ENCODE results near the gene SMARCC1. TPM values are rescaled to one million over a fixed set of nuclear protein-coding genes. Genes with fewer than 3 reads are reported as not detected.

Gene SMARCC1
- total RNA-seq, 1 donor from 2014 or later: 113 TPM

DNA sequence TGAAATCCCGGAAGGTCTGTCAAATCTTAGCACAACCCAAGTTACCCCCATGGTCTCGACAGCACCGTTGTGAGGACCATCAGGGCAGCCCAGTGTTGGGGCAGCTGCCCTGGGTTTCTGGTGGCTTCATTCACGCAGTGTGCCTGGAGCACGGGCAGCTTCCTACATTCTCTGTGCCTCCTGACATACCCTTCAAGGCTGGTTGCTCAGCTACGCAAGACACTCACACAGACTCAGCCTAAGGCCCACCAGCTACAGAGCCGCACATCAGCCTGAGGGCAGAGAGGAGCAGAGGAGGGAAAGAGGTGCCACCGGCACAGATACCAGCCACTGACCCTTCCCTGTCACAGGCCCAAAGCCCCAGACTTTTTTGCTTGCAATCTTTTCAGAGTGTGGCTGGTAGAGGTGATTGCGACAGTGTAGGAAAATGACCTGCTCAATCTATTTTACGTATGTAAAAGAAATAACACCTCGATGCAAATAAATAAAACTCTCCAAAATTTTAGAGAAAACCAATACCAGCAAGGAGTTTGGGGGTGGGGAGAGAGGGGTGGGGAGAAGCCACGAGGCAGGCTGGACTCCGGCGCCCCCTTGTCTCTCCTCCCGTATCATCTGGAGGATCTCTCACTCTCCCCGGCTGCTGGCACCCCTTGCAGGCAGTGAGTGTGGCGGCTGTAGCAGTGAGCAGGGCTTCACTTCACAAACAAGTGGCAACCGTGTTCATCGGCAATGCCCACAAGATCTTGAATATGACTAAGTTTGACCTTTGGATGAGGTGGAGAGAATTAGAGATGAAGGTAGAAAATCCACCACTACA, 215.8 kb downstream of the SMARCC1 start:
- intact Hi-C loops (cut with micrococcal nuclease): no loop called here

DNA sequence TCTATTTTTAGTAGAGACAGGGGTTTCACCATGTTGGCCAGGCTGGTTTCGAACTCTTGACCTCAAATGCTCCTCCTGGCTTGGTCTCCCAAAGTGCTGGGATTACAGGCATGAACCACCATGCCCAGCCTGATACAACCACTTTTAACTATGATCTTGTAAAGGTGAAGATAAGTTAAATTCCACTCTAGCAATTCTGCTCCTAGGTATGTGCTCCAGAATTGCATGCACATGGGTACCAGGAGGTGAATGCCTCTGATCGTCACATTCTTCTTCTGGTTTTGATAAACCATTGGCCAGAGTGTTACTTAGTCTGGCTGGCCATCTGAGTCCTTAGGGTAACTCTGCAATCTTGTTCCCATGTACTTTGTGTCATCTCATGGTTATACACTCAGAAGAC, 225.3 kb downstream of the SMARCC1 start:
- intact Hi-C loops (cut with micrococcal nuclease): no loop called here

- intact Hi-C loops (cut with micrococcal nuclease): no loop called here
Observed at GRCh38 chr3:47554335-47554734, 227.4 kb downstream of the SMARCC1 start.

DNA sequence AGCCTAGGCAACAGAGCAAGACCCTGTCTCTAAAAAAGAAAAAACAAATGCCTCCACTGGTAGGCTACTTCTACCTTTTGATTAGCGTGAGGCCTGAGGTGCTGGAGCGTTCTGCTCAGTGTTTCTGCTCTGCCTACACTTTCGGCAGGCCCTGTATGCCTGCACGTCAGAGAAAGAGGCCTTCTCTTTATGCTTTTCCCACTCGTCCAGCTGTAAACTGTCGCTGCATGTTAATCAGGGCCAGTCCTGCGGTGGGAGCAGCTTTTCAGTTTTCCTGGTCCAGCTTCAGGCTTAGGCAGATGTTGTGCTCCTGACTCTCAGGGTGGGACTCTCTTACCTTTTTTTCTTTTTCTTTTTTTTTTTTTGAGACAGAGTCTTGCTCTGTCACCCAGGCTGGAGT, 228.3 kb downstream of the SMARCC1 start:
- intact Hi-C loops (cut with micrococcal nuclease): no loop called here

GRCh38 chr3:47542471-47543173, 239.1 kb downstream of the SMARCC1 start:
- intact Hi-C loops (cut with micrococcal nuclease): no loop called here

DNA sequence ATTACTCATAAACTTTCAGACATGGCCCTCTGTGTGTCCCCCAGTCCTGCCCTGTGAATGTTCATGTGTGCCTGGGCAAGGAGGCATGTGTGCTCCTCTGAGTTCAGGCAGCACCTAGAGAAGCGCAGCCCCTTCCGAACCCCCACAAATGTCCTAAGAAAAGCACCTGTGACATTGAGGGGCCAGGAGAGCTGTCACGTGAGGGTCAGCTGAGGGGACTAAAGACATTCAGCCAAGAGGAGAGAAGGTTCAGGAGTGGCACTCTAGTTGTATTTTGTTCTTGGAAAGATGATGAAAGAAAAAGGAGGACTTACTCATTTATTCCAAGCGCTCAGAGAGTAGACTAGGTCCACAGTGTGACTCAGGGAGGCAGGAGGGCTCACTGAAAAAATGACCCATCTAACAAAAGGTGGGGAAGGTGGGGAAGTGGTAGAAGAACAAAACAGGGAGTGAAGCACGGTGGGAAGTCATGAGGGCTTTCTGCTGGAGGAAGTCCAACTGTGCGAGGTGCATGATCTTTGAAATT, 240.0 kb downstream of the SMARCC1 start:
- intact Hi-C loops (cut with micrococcal nuclease): no loop called here

GRCh38 chr3:47540281-47540680, 241.4 kb downstream of the SMARCC1 start:
- intact Hi-C loops (cut with micrococcal nuclease): no loop called here

DNA sequence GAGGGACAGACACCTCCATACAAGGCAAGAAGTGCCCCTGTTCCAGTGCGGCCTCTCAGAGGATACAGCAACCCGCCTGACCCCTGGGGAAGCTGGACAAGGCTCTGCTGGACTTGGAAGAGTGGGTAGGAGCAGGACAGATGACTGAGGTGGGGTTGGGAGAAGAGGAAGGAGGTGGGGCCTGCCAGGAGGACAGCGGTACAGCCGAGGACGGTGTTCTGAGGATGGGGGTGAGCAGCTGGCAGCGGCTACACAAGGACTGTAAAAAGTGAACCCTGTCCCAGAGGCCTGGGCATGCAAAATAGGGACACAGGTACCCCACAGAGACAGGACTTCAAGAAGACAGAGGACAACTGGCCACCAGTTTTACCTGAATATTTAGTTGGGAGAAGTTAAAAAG, 244.7 kb downstream of the SMARCC1 start:
- intact Hi-C loops (cut with micrococcal nuclease): no loop called here

DNA sequence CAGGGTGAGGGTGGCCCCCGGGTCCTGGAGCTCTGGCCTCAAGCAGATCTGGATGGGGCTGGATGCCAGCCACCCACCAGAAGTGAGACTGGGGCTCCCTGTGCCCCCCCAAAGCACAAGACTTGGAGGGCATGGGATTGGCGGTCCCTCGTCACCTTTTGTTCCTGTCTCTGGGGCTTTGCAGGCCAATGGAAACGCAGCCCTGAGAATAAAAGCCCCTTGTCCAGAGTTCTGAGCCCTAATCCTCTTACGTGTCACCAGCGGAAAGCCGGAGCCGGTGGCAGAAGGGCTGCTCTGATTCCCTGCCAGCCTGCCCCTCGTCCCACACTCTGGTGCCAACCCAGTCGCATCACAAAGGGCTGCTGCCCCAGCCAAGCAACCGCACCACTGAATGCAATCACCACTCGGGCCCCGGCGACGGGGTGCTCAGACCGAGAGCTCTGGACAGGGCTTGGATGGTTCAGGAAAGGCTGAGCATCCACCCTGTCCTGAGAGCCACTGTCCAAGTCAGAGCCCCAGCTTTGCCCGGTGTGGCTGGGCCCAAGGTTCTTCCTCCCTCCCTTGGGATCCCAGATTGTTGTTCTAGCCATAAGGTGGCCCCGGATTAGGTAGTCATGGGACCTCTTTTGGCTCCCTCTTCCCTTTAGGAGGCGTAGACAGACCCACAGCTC, 245.3 kb downstream of the SMARCC1 start:
- intact Hi-C loops (cut with micrococcal nuclease): no loop called here

Other genes with a start within 250 kb of the SMARCC1 start
- 0.49 and 0.63 TPM in 2 replicates for gene CSPG5, start 203.0 kb downstream of the SMARCC1 start, total RNA-seq
- 99.2 and 101 TPM in 2 replicates for gene DHX30, start 21.2 kb upstream of the SMARCC1 start, total RNA-seq
- gene MAP4, start 234.5 kb upstream of the SMARCC1 start, total RNA-seq: 104 and 106 TPM in 2 replicates

All from T-helper 1 cell treated with Interleukin-12 subunit alpha and Interleukin-12 subunit beta and Interleukin-4 antibody, amounts not matched to agents 30 ng/mL and 1 ng/mL, for 36 hours (primary cell).